Neural cell (in vitro differentiated cells): ENCODE results near the gene PKNOX1. TPM values are rescaled to one million over a fixed set of nuclear protein-coding genes. Genes with fewer than 3 reads are reported as not detected.

Experiments used
- H2AFZ ChIP-seq: fragments of 200-600, 300-800 bp; sonication (generic), shearing (Covaris generic); 2 replicates; pipeline ENCODE4 v1.6.0; 2014; ENCODE audit warnings: low read depth, mild to moderate bottlenecking, antibody characterized with exemption, low read length, moderate library complexity
- H3F3A ChIP-seq: fragments of 200-600 bp; shearing (Covaris generic); 2 replicates; pipeline ENCODE4 v1.6.1; 2016; ENCODE audit warnings: mild to moderate bottlenecking, moderate library complexity, mixed read lengths, antibody characterized with exemption, low read length; ENCODE audit not compliant: insufficient read depth, poor library complexity, severe bottlenecking
- H3K27ac ChIP-seq: fragments of 200-600, 300-800 bp; sonication (generic), shearing (Covaris generic); 2 replicates; pipeline ENCODE4 v1.5.1; 2014; ENCODE audit warnings: mild to moderate bottlenecking, low read length, moderate library complexity
- H3K27me3 ChIP-seq: fragments of 300-800, 200-600 bp; sonication (generic), shearing (Covaris generic); 2 replicates; pipeline ENCODE4 v1.6.0; 2014; ENCODE audit warnings: mild to moderate bottlenecking, low read depth, low read length, moderate library complexity; ENCODE audit not compliant: insufficient read depth
- H3K36me3 ChIP-seq: fragments of 300-800, 200-600 bp; sonication (generic), shearing (Covaris generic); 2 replicates; pipeline ENCODE4 v1.5.1; 2014; ENCODE audit warnings: mild to moderate bottlenecking, antibody characterized with exemption, low read length, moderate library complexity; ENCODE audit not compliant: insufficient read depth
- H3K4me2 ChIP-seq: fragments of 300-800, 200-600 bp; sonication (generic), shearing (Covaris generic); 2 replicates; pipeline ENCODE4 v1.6.0; 2014; ENCODE audit warnings: mild to moderate bottlenecking, low read length
- H3K4me3 ChIP-seq: fragments of 300-800, 200-600 bp; sonication (generic), shearing (Covaris generic); 2 replicates; pipeline ENCODE4 v1.5.1; 2014; ENCODE audit warnings: mild to moderate bottlenecking, low read length, moderate library complexity
- H3K79me2 ChIP-seq: fragments of 200-600 bp; shearing (Covaris generic); replicated peaks from 2 replicates; pipeline ENCODE4 v1.6.0; 2014; ENCODE audit warnings: mild to moderate bottlenecking, low read length, moderate library complexity; ENCODE audit not compliant: insufficient read depth
- H3K9ac ChIP-seq: fragments of 300-800, 200-600 bp; sonication (generic), shearing (Covaris generic); 2 replicates; pipeline ENCODE4 v1.6.1; 2016; ENCODE audit warnings: mild to moderate bottlenecking, low read length, mixed read lengths
- H3K9me2 ChIP-seq: fragments of 200-600 bp; shearing (Covaris generic); 2 replicates; pipeline ENCODE4 v1.6.1; 2016; ENCODE audit warnings: mild to moderate bottlenecking, low read length, mixed read lengths; ENCODE audit not compliant: insufficient read depth
- H3K9me3 ChIP-seq: fragments of 200-600, 300-800 bp; sonication (generic), shearing (Covaris generic); 2 replicates; pipeline ENCODE4 v1.6.1; 2016; ENCODE audit warnings: mild to moderate bottlenecking, mixed run types, low read length, moderate library complexity, mixed read lengths
- H4K20me1 ChIP-seq: fragments of 200-600 bp; shearing (Covaris generic); 2 replicates; pipeline ENCODE4 v1.6.1; 2016; ENCODE audit warnings: mild to moderate bottlenecking, mixed run types; ENCODE audit not compliant: insufficient read depth
- CTCF ChIP-seq: fragments of 450-650 bp; IDR thresholded peaks from 2 replicates; pipeline ENCODE4 v1.5.1; 2014; ENCODE audit warnings: antibody characterized with exemption, mild to moderate bottlenecking, moderate library complexity; ENCODE audit not compliant: poor library complexity, severe bottlenecking
- EP300 ChIP-seq: fragments of 450-650 bp; conservative IDR thresholded peaks from 2 replicates; pipeline ENCODE4 v1.6.1; 2014; ENCODE audit warnings: antibody characterized with exemption, mild to moderate bottlenecking, moderate library complexity; ENCODE audit not compliant: poor library complexity, severe bottlenecking
- EZH2 ChIP-seq: fragments of 200-600, 300-800 bp; shearing (Covaris generic), sonication (generic); IDR thresholded peaks from 2 replicates; pipeline ENCODE4 v1.6.1; 2014; ENCODE audit warnings: antibody characterized with exemption, low read length, borderline replicate concordance, mild to moderate bottlenecking; ENCODE audit not compliant: insufficient read depth, poor library complexity, severe bottlenecking
- MXI1 ChIP-seq: fragments of 450-650 bp; conservative IDR thresholded peaks from 2 replicates; pipeline ENCODE4 v1.6.1; 2014; ENCODE audit warnings: antibody characterized with exemption, mild to moderate bottlenecking; ENCODE audit not compliant: poor library complexity, severe bottlenecking
- POLR2AphosphoS5 ChIP-seq: IDR thresholded peaks from 2 replicates; pipeline ENCODE4 v1.6.1; 2012
- RAD21 ChIP-seq: fragments of 450-650 bp; conservative IDR thresholded peaks from 2 replicates; pipeline ENCODE4 v1.6.1; 2014; ENCODE audit warnings: antibody characterized with exemption, mild to moderate bottlenecking, moderate library complexity
- REST ChIP-seq: IDR thresholded peaks from 2 replicates; pipeline ENCODE4 v1.6.1; 2012; ENCODE audit warnings: borderline replicate concordance
- SMC3 ChIP-seq: fragments of 450-650 bp; conservative IDR thresholded peaks from 2 replicates; pipeline ENCODE4 v1.6.1; 2014; ENCODE audit warnings: antibody characterized with exemption, mild to moderate bottlenecking, moderate library complexity; ENCODE audit not compliant: poor library complexity
- TAF1 ChIP-seq: IDR thresholded peaks from 2 replicates; pipeline ENCODE4 v1.6.1; 2012; ENCODE audit warnings: low read depth
- polyA plus RNA-seq: library from polyadenylated mRNA; depleted of rRNA; stranded (reverse); fragments of >200 nt; gene quantifications from 2 replicates; pipeline ENCODE4 v1.2.3, GENCODE V29; 2014

The PKNOX1 gene
- polyA plus RNA-seq, 1 donor from 2014 or later = 6.9 TPM

GRCh38 chr21:43020177-43020576, 45.8 kb downstream of the PKNOX1 start:
- Histone ChIP-seq H3K4me2 (no peak overlapping the region), H3K79me2 (no peaks in the 10 kb centered on the region), H4K20me1 (no peaks in the 10 kb centered on the region), H2AFZ (no peak overlapping the region), H3F3A (peaks cover 3% of the 10 kb centered on the region), H3K4me3 (no peak overlapping the region), H3K27ac (no peak overlapping the region), H3K9me3 (no peaks in the 10 kb centered on the region), H3K36me3 (peaks cover 4% of the 10 kb centered on the region), H3K9ac (no peak overlapping the region), H3K9me2 (no peaks in the 10 kb centered on the region), H3K27me3 (no peaks in the 10 kb centered on the region)
- TF ChIP-seq EZH2 (no peak), SMC3 (no peak), REST (no peak)

GRCh38 chr21:43020771-43021170, 46.4 kb downstream of the PKNOX1 start:
- Histone ChIP-seq H4K20me1 (no peaks in the 10 kb centered on the region), H3K27me3 (no peaks in the 10 kb centered on the region), H3K4me3 (no peak overlapping the region), H3F3A (peaks cover 3% of the 10 kb centered on the region), H3K4me2 (no peak overlapping the region), H3K36me3 (peaks cover 4% of the 10 kb centered on the region), H3K79me2 (no peaks in the 10 kb centered on the region), H2AFZ (no peak overlapping the region), H3K9ac (no peak overlapping the region), H3K9me2 (no peaks in the 10 kb centered on the region), H3K27ac (no peak overlapping the region), H3K9me3 (no peaks in the 10 kb centered on the region)
- TF ChIP-seq SMC3 = no peak
- TF ChIP-seq EP300 = no peak
- TF ChIP-seq REST = no peak
- no peak for TF ChIP-seq CTCF
- TF ChIP-seq EZH2 = no peak
- no peak for TF ChIP-seq POLR2AphosphoS5
- TF ChIP-seq MXI1 = no peak
- no peak for TF ChIP-seq RAD21
- no peak for TF ChIP-seq TAF1
